DOHH2 (cell line): ENCODE results near the gene B3GLCT.

Experiments used
- H3F3A ChIP-seq: fragments of 200-600 bp; sonication (generic), shearing (Covaris generic); 2 replicates; pipeline ENCODE4 v1.6.0; 2016; ENCODE audit warnings: antibody characterized with exemption, mild to moderate bottlenecking; ENCODE audit not compliant: control insufficient read depth, insufficient read depth
- H3K27ac ChIP-seq: fragments of 200-600 bp; sonication (generic); 2 replicates; pipeline ENCODE4 v1.5.1; 2014; ENCODE audit warnings: low read depth, mild to moderate bottlenecking, low read length, moderate library complexity
- H3K27me3 ChIP-seq: fragments of 200-600 bp; sonication (generic); 2 replicates; pipeline ENCODE4 v1.6.1; 2014; ENCODE audit warnings: mild to moderate bottlenecking, low read length, mixed read lengths; ENCODE audit not compliant: control insufficient read depth
- H3K36me3 ChIP-seq: fragments of 200-600 bp; sonication (generic); 2 replicates; pipeline ENCODE4 v1.6.1; 2014; ENCODE audit warnings: mild to moderate bottlenecking, low read length, moderate library complexity, mixed read lengths; ENCODE audit not compliant: control insufficient read depth
- H3K4me1 ChIP-seq: fragments of 200-600 bp; sonication (generic); 2 replicates; pipeline ENCODE4 v1.6.1; 2014; ENCODE audit warnings: mild to moderate bottlenecking, low read length, mixed read lengths; ENCODE audit not compliant: control insufficient read depth
- H3K4me2 ChIP-seq: fragments of 200-600 bp; sonication (generic); 2 replicates; pipeline ENCODE4 v1.6.0; 2014; ENCODE audit warnings: mild to moderate bottlenecking, low read length, moderate library complexity
- H3K4me3 ChIP-seq: fragments of 200-600 bp; sonication (generic); 2 replicates; pipeline ENCODE4 v1.5.1; 2014; ENCODE audit warnings: mild to moderate bottlenecking, low read length, mixed read lengths
- H3K79me2 ChIP-seq: fragments of 200-600 bp; sonication (generic); 2 replicates; pipeline ENCODE4 v1.6.1; 2014; ENCODE audit warnings: mild to moderate bottlenecking, low read length, mixed read lengths; ENCODE audit not compliant: control insufficient read depth
- H3K9me2 ChIP-seq: fragments of 200-600 bp; sonication (generic); replicated peaks from 2 replicates; pipeline ENCODE4 v1.6.1; 2014; ENCODE audit warnings: mild to moderate bottlenecking, low read length, mixed read lengths; ENCODE audit not compliant: control insufficient read depth
- H3K9me3 ChIP-seq: fragments of 200-600 bp; sonication (generic); 2 replicates; pipeline ENCODE4 v1.6.1; 2014; ENCODE audit warnings: antibody characterized with exemption, low read length, mixed read lengths; ENCODE audit not compliant: control insufficient read depth, insufficient read depth
- H4K20me1 ChIP-seq: fragments of 200-600 bp; sonication (generic); 2 replicates; pipeline ENCODE4 v1.6.0; 2014; ENCODE audit warnings: low read depth, mild to moderate bottlenecking, antibody characterized with exemption, low read length, moderate library complexity; ENCODE audit not compliant: control insufficient read depth, insufficient read depth
- CTCF ChIP-seq: fragments of 200-600 bp; sonication (generic); IDR thresholded peaks from one replicate; pipeline ENCODE4 v1.5.1; 2014; ENCODE audit warnings: antibody characterized with exemption, mild to moderate bottlenecking, low read depth, low read length; ENCODE audit not compliant: poor library complexity, severe bottlenecking
- EZH2phosphoT487 ChIP-seq: fragments of 200-600 bp; sonication (generic); IDR thresholded peaks from 2 replicates; pipeline ENCODE4 v1.6.1; 2017; ENCODE audit warnings: borderline replicate concordance, mild to moderate bottlenecking, antibody characterized with exemption, low read length, moderate library complexity, mixed read lengths

The B3GLCT gene

GRCh38 chr13:31372454-31372853 lies 172.7 kb downstream of the B3GLCT start:
- Histone ChIP-seq H3K9me3 (peaks cover 3% of the 10 kb centered on the region; the same call in 1 of the 2 replicates), H4K20me1 (no peaks in the 10 kb centered on the region), H3F3A (peaks cover 4% of the 10 kb centered on the region; the same call in 1 of the 2 replicates), H3K79me2 (no peaks in the 10 kb centered on the region), H3K27ac (no peak overlapping the region), H3K4me2 (peak overlapping the region; percentile 24; the same call in 1 of the 2 replicates), H3K27me3 (no peaks in the 10 kb centered on the region), H3K36me3 (no peaks in the 10 kb centered on the region), H3K9me2 (no peaks in the 10 kb centered on the region), H3K4me1 (peaks cover 31% of the 10 kb centered on the region), H3K4me3 (no peak overlapping the region)
- TF ChIP-seq EZH2phosphoT487 (no peak), CTCF (peak; percentile 36)

GRCh38 chr13:31374682-31375081 lies 174.9 kb downstream of the B3GLCT start:
- H3K27ac ChIP-seq = no peak overlapping the region

GRCh38 chr13:31377946-31378345 lies 178.2 kb downstream of the B3GLCT start:
- peaks cover 59% of the 10 kb centered on the region for H3K4me1 ChIP-seq
- peak overlapping the region; percentile 73 for H3K27ac ChIP-seq
- H3K4me3 ChIP-seq = peak overlapping the region; percentile 45
- no peaks in the 10 kb centered on the region for H3K27me3 ChIP-seq
- no peaks in the 10 kb centered on the region for H3K36me3 ChIP-seq
- H4K20me1 ChIP-seq = no peaks in the 10 kb centered on the region
- H3F3A ChIP-seq = peaks cover 13% of the 10 kb centered on the region
- TF ChIP-seq CTCF = no peak
- TF ChIP-seq EZH2phosphoT487 = no peak
- H3K9me2 ChIP-seq = no peaks in the 10 kb centered on the region
- H3K4me2 ChIP-seq = peak overlapping the region; percentile 64
- peaks cover 2% of the 10 kb centered on the region; the same call in 1 of the 2 replicates for H3K9me3 ChIP-seq
- H3K79me2 ChIP-seq = no peaks in the 10 kb centered on the region

More at GRCh38 chr13:31374682-31375081, 174.9 kb downstream of the B3GLCT start:
- no peaks in the 10 kb centered on the region for H3K9me2 ChIP-seq
- H3F3A ChIP-seq = peaks cover 6% of the 10 kb centered on the region
- H3K4me3 ChIP-seq = no peak overlapping the region
- H3K4me2 ChIP-seq = no peak overlapping the region
- no peaks in the 10 kb centered on the region for H3K27me3 ChIP-seq
- no peaks in the 10 kb centered on the region for H3K79me2 ChIP-seq
- no peaks in the 10 kb centered on the region for H4K20me1 ChIP-seq
- H3K9me3 ChIP-seq = no peaks in the 10 kb centered on the region
- peaks cover 53% of the 10 kb centered on the region for H3K4me1 ChIP-seq
- no peaks in the 10 kb centered on the region for H3K36me3 ChIP-seq
- TF ChIP-seq CTCF (no peak), EZH2phosphoT487 (no peak)
